Prostate gland (tissue), 2 donors: ENCODE measurements around the gene ESYT2.

Source experiments
- CTCF ChIP-seq, 4 experiments: fragments of 200-600 bp in 2 of 4; fragments of 450-650 bp in 2 of 4; sonication (generic) in 2 of 4; IDR thresholded peaks; 1 replicate in 3 of 4; 2 replicates in 1 of 4; pipeline ENCODE4 v1.5.1; 2016 to 2019; ENCODE audit warnings: antibody characterized with exemption in 4 of 4, mild to moderate bottlenecking in 2 of 4, moderate library complexity in 2 of 4
- POLR2A ChIP-seq: fragments of 450-650 bp; IDR thresholded peaks from one replicate; pipeline ENCODE4 v1.6.1; 2016; ENCODE audit warnings: antibody characterized with exemption, mild to moderate bottlenecking

GRCh38 chr7:158804335-158804734 lies 25.0 kb downstream of the ESYT2 start:
- TF ChIP-seq CTCF (IDR thresholded peaks at IDR 0.05): no peak
- no peak for TF ChIP-seq POLR2A
